Measurements from ENCODE around the gene HOXA7.
A peak's percentile ranks its signal among the peaks of the same experiment; 100 is the strongest.

Gene HOXA7

GRCh38 chr7:27170426-27171324, 14.2 kb upstream of the HOXA7 start:
- no peak for DNase-seq (ENCODE audit: low spot score)

DNA sequence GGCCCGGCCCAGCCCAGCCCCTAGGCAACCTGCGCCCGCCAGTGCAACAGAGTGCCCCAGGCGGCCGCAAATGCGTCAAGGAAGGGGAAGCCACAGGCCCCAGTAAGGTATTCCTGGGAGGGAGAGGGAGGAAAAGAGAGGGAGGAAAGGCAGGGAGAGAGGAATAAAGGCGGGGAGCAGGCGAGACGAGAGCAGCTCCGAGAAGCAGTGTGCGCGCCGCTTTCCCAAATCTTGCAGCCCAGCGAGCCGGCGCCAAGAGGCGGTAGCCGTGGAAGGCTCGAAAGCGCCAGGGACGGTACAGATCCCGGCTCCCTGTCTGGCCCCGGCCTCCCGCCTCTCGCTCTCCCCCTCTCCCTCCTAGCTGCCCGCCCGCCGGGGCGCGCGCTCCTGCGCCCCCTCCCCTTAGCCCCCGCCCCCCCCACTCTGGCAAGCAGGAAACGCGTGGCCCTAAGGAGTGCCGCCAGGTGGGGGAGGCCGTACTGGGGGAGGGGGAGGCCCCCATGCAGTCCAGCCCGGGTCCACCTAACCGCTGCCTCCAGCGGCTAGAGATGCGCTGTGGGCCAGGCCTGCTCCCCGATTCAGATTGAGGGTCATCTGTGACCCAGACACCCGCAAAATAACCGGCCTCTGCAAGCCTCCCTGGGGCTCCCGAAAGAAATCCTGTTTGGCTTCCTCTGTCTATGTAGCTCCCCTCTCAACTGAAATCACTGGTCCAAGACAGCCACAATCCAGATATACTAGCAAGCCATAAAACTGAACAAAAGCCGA, 13.4 kb upstream of the HOXA7 start:
- DNase-seq (ENCODE audit: low spot score) = no peak

DNA sequence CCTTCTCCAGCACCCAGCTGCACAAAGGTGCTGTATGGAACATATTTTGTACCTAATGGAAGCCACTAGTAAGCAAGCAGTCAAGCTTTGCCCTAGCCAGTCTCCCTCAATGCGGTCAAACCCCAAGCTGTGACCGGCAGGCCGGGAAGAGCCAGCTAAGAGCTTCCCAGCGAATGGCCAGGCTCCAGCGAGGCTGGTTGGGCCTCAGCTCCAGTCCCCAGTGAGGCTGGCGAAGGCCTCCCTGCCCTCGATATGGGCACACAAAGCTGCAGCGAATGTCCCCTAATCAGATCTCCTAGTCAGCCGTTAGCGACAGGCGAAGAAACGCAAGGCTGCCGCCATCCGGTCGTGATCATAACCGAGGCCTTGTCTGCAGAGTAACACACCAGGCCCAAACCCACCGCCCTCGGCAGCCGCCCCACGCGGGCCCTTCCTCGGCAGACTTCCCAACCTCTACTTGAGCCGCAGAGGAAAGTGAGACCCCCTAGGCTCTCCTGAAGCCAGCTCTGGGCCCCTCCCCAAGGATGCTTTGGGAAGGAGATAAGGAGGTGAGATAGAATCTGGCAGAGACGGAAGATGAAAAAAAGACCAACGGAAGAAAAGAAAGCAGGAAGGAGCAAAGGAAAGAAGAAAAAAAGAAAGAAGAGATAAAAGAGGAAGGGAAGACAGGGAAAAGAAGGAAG, 11.9 kb upstream of the HOXA7 start:
- no peak for DNase-seq (ENCODE audit: low spot score)

DNA sequence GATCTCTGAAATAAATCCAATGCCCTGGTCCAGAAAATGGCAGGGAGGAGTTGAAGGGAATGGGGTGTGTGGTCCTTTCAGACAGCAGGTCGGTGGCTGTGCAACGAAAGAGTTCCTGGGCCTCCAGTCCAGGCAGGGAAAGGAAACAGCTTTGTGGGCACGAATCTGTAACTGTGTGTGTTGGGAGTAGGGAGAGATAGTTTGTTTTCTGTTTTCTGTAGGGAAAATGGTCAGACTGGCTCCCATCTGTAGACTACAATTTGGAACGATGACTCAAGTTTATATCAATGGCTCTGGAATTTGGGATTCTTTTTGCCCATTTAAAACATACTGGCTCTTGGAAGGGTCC, 11.4 kb upstream of the HOXA7 start:
- no peak for DNase-seq (ENCODE audit: low spot score)

DNA sequence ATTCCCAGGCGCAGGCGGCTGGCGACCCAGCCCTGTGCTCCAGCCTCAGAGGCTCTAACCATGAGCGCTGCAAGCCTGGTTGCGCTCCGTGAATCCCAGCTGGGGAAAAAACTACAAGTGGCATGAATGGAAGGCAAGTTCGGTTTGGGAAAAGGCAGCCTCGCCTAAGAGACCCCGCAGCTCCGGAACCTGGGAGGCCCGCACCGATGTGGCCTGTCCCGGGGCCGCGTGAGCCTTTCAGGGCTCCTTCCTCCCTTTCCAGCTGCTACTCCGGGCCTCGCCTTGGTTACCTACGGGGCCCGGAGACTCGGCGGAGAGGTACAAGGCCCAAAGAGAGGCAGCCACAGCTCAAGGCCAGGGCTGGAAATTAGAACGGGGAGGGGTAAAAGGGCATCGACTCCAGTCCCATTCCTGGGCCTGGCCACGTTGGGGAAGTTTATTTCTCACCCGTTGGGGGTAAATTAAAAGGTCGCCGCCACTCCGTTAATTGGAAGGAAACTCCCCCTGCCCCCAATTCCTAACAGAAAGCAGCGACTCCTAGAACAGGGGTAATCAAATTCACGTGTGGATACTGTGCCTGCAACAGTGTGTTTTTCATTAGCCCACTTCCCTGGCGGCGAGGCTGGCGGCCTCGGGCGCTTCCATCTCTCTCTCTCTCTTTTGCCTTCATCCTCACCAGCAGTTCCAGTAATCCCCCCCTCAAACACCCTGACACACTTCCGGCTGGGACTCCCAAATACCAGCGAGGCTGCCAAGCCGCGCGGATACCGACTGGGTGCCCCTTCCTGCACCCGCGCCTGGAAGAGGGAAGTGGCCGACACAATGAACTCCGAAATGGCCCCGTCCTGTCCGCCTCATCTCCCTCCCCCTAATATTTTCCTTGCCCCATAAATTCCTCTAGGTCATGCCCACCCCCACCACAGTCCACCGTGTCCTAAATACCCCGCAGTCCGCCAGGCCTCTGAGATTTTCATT, 10.3 kb upstream of the HOXA7 start:
- DNase-seq (ENCODE audit: low spot score) = no peak

GRCh38 chr7:27165996-27166530, 9.6 kb upstream of the HOXA7 start:
- no peak for DNase-seq (ENCODE audit: low spot score)

DNA sequence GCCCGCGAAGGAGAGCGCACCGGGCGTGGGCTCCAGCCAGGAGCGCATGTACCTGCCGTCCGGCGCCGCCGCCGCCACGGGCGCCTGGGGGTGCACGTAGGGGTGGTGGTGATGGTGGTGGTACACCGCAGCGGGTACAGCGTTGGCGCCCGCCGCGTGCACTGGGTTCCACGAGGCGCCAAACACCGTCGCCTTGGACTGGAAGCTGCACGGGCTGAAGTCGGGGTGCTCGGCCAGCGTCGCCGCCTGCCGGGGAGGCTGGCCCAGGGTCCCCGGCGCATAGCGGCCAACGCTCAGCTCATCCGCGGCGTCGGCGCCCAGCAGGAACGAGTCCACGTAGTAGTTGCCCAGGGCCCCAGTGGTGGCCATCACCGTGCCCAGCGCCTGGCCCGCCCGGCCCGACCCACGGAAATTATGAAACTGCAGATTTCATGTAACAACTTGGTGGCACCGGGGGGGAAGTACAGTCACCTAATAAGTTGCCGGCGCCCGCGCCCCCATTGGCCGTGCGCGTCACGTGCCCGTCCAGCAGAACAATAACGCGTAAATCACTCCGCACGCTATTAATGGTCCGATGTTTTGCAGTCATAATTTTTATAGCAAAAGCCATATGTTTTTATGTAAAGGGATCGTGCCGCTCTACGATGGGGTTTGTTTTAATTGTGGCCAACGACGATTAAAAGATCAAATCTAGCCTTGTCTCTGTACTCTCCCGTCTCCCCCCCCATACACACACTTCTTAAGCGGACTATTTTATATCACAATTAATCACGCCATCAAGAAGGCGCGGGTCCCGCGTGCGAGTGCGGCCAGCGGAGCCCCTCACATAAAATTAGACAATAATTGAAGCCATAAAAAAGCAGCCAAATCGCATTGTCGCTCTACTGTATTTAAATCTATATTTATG, 8.9 kb upstream of the HOXA7 start, which contains the start of gene HOXA9:
TSS of gene HOXA9 (minus strand) at position 449 of the 907 bp plus-strand sequence. CDS start at position 369, 80 bp downstream.
- no peak for DNase-seq (ENCODE audit: low spot score)

DNA sequence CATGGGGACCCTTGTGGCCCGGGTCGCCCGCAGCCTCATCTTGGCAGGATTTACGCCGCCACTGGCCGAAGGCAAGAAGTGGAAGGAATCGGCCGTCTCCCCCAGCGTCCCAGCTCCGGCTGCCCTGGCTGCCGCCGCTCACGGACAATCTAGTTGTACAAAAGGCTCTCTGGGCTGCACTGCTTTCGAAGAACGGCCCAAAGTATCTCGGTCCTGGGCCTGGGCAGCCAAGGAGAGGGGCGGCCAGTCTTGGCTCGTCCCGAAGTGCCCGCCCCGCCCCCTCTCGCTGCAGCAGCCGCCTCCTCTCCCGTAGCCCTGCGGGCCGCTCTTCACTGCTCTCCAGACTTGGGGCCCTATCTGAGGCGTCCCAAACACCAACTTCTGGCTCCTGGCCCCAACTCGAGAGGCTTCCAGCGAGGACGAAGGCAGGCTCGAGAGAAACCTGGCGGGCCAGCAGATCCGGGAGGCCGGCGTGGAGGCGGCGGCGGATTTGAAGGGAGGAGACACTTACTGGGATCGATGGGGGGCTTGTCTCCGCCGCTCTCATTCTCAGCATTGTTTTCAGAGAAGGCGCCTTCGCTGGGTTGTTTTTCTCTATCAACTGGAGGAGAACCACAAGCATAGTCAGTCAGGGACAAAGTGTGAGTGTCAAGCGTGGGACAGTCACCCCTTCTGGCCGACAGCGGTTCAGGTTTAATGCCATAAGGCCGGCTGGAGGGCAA, 8.1 kb upstream of the HOXA7 start:
- no peak for DNase-seq (ENCODE audit: low spot score)

GRCh38 chr7:27164045-27164366, 7.5 kb upstream of the HOXA7 start:
- no peak for DNase-seq (ENCODE audit: low spot score)

DNA sequence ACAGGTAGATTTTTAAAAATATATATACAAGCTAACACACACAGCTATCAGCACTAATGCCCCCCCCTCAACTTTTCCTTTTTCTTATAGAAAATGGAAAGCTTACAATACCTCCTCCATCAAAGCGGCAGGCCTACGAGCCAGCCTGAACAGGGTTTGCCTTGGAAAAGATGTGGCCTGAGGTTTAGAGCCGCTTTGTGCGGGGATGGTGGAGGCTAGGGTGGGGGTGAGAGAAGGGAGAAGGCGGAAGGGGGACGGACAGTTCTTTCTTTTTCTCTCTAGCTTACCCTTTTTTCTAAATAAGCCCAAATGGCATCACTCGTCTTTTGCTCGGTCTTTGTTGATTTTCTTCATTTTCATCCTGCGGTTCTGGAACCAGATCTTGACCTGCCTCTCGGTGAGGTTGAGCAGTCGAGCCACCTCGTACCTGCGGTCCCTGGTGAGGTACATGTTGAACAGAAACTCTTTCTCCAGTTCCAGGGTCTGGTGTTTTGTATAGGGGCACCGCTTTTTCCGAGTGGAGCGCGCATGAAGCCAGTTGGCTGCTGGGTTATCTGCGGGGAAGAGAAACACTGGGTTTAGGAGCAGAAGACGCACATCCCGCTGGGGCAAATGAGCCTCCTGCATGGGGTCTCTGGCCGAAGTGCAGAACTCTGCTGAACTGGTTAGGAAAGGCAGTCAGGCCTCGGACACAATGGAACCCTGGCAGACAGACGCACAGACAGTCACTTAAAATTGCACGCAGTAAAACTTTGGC, 7.0 kb upstream of the HOXA7 start:
- no peak for DNase-seq (ENCODE audit: low spot score)

DNA sequence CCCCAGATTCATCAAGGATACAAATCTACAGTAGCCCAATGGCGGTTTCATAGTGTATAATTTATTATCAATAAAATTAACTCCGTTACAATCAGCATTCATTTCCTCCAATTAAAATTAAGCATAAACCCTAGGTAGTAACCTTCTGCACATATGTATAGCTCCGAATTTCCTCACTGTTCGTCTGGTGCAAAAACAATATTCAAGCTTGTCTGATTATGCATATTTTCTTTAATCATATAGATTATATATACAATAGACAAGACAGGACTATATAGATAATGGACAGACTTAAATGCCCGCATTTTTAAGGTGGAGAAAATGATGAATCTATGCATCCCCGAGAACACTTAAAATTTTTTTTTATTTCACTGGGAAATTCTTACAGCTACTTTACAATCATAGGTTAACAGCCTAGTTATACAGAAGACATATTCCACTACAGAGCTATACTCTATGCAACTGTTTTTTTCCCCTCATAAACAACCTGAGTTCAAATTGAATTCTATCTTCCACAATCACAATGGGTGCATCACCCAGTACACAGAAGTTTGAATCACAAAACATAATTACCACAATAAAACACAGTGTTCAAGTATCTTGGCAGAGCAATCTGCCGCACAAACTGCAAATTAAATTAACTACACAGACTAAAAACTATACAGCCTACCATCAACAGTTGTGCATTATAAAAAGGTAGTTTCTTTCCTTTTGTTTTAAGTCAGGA, 6.2 kb upstream of the HOXA7 start:
- DNase-seq (ENCODE audit: low spot score) = no peak

DNA sequence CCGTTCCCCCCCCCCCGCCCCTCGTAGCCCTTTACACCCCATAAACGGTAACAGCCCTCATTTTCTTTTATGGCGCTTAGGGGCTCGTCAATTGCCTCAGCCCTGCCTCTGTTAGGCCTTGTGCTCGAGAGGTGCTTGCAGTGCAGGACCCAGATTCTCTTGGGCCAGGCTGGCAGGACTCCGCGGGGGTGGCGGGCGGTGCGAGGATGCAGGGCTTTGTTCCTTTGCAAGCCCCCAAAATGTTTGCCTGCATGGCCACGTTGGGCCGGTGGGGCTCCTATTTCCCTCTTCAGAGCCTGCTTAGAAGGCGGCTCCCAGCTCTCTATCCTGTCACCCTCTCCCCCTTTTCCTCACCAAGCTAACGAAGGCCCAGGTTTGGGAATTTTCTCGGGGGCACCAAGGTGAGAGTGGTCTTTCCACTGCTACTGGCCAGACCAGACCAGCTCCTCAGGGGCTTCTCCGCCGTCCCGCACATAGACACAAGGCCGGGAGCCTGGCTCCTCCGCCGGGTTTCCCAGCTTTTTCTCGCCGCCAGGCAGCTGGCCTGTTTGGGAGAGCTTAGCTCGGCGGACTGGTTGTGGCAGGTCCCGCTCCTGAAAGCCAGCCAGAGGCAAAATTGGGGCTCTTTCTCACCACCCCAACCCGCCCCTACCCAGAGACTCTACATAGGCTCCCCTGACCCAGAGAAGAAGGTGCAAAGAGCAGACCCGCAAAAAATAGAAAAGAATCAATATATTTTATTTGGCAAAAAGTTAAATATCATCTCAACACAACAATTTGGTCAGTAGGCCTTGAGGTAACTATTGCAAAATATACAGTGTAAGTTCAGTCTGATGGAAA, 5.5 kb upstream of the HOXA7 start:
- no peak for DNase-seq (ENCODE audit: low spot score)

- DNase-seq (ENCODE audit: low spot score) = no peak
Measured at GRCh38 chr7:27161214-27161720, 4.8 kb upstream of the HOXA7 start.

DNA sequence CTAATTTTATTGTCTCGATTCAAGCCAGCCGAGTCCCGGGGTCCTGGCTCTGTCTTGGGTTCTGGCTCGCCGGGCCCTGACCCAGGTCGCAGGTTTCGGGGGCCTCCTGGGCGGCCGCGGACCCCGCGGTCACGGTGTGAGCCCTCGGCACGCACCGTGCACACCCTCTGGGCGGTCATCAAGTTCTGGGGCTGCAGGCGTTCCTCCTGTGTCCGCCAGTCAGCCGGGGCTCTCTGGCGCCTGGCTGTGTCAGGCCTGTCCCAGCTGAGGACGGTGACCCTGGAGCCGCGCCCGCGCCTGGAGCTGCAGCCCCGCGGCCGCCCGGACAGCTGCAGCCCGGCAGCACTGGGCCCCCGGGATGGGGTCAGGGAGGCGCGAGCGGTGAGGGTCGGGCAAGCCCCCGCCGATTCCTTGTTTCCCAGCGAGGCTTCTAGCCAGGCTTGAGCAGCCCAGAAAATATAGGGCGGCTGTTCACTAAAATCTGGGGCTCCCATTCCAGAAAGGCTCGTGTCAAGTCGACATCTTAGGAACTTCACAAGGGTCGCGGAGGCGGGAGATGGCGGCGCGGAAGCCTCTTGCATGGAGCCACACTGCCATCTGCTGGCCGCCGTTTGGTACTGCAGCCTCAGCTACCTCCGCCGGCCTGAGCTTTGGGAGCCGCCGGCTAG, 4.2 kb upstream of the HOXA7 start:
- DNase-seq (ENCODE audit: low spot score) = peak; percentile 96

DNA sequence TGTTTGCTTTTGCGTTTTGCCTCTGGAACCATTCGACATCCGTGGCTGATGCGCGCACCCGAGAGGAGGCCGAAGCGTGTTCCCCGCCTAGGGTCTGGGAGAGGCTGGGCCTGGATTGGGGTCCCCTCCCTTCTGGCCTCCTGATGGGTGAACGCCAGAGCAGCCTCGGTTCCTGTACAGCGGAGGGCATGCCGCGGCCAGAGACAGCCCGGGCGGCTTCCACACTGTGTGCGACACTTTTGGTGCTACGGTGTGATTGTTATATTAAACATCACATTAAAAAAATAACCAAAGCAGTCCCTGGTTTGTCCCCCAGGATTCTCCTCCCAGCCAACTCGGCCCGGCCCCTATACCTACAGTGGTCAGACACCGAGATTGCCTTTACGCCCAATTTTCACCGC, 3.7 kb upstream of the HOXA7 start:
- DNase-seq (ENCODE audit: low spot score) = no peak
